ENCODE data around the gene RALGAPB. TPM values are rescaled to one million over a fixed set of nuclear protein-coding genes. Genes with fewer than 3 reads are reported as not detected.

Gene RALGAPB
- total RNA-seq, 1 donor from 2014 or later = 30.0 TPM

- intact Hi-C loops (cut with micrococcal nuclease) = no loop called here
- H3K27me3 Mint-ChIP-seq (ENCODE audit: low read depth) = peaks cover 57% of the 10 kb centered on the region
- H3K4me3 Mint-ChIP-seq (ENCODE audit: low read depth) = no peak overlapping the region
- no peak for DNase-seq (ENCODE audit: low spot score)
- no peak overlapping the region for H3K27ac Mint-ChIP-seq
- no peaks in the 10 kb centered on the region for H3K9me3 Mint-ChIP-seq
- no peaks in the 10 kb centered on the region for H3K36me3 Mint-ChIP-seq (ENCODE audit: low read depth)
- H3K4me1 Mint-ChIP-seq (ENCODE audit: low read depth) = peaks cover 5% of the 10 kb centered on the region
Measured at GRCh38 chr20:38604873-38605303, 132.2 kb downstream of the RALGAPB start.

- Mint-ChIP-seq H3K36me3 (ENCODE audit: low read depth) (no peaks in the 10 kb centered on the region), H3K27ac (no peak overlapping the region), H3K4me3 (ENCODE audit: low read depth) (no peak overlapping the region), H3K27me3 (ENCODE audit: low read depth) (peaks cover 44% of the 10 kb centered on the region), H3K4me1 (ENCODE audit: low read depth) (no peaks in the 10 kb centered on the region), H3K9me3 (no peaks in the 10 kb centered on the region)
- intact Hi-C loops (cut with micrococcal nuclease) = no loop called here
- DNase-seq (ENCODE audit: low spot score) = no peak
Measured at GRCh38 chr20:38607351-38607750, 134.7 kb downstream of the RALGAPB start.

DNA sequence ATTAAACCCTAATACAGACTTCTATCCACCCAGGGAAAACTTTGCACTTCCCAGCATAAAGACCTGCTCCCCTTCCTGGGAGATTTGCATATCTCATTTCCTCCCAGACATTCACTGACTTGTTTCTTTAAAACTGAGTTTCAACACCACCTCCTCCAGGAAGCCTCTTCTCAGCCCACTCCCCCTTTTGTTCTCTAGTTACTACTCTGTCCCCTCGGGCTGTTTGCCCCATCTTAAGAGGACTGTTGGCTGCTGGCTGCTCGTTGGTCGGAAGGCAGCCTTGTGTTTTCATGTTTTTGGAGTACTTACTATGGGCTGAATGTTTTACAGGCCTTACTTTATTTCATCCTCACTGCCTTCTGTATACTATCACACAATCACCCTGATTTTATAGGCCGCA is 135.5 kb downstream of the RALGAPB start:
- DNase-seq (ENCODE audit: low spot score) = no peak
- intact Hi-C loops (cut with micrococcal nuclease) = no loop called here
- Mint-ChIP-seq H3K4me3 (ENCODE audit: low read depth) (no peak overlapping the region), H3K27me3 (ENCODE audit: low read depth) (peaks cover 40% of the 10 kb centered on the region), H3K4me1 (ENCODE audit: low read depth) (no peaks in the 10 kb centered on the region), H3K36me3 (ENCODE audit: low read depth) (no peaks in the 10 kb centered on the region), H3K27ac (no peak overlapping the region), H3K9me3 (no peaks in the 10 kb centered on the region)

- no peak for DNase-seq (ENCODE audit: low spot score)
- H3K9me3 Mint-ChIP-seq = no peaks in the 10 kb centered on the region
- intact Hi-C loops (cut with micrococcal nuclease) = no loop called here
- H3K4me1 Mint-ChIP-seq (ENCODE audit: low read depth) = no peaks in the 10 kb centered on the region
- no peak overlapping the region for H3K27ac Mint-ChIP-seq
- H3K36me3 Mint-ChIP-seq (ENCODE audit: low read depth) = no peaks in the 10 kb centered on the region
- H3K27me3 Mint-ChIP-seq (ENCODE audit: low read depth) = peaks cover 30% of the 10 kb centered on the region
- no peak overlapping the region for H3K4me3 Mint-ChIP-seq (ENCODE audit: low read depth)
Measured at GRCh38 chr20:38609815-38610214, 137.2 kb downstream of the RALGAPB start.

GRCh38 chr20:38610521-38610920 is 137.9 kb downstream of the RALGAPB start:
- no peaks in the 10 kb centered on the region for H3K36me3 Mint-ChIP-seq (ENCODE audit: low read depth)
- H3K27me3 Mint-ChIP-seq (ENCODE audit: low read depth) = peaks cover 26% of the 10 kb centered on the region
- H3K4me3 Mint-ChIP-seq (ENCODE audit: low read depth) = no peak overlapping the region
- no peak for DNase-seq (ENCODE audit: low spot score)
- H3K4me1 Mint-ChIP-seq (ENCODE audit: low read depth) = no peaks in the 10 kb centered on the region
- no peaks in the 10 kb centered on the region for H3K9me3 Mint-ChIP-seq
- no peak overlapping the region for H3K27ac Mint-ChIP-seq
- intact Hi-C loops (cut with micrococcal nuclease) = no loop called here

GRCh38 chr20:38612751-38613515 is 140.3 kb downstream of the RALGAPB start:
- Mint-ChIP-seq H3K4me3 (ENCODE audit: low read depth) (no peak overlapping the region), H3K27me3 (ENCODE audit: low read depth) (peaks cover 11% of the 10 kb centered on the region), H3K36me3 (ENCODE audit: low read depth) (no peaks in the 10 kb centered on the region), H3K4me1 (ENCODE audit: low read depth) (no peaks in the 10 kb centered on the region), H3K9me3 (no peaks in the 10 kb centered on the region), H3K27ac (no peak overlapping the region)
- intact Hi-C loops (cut with micrococcal nuclease) = no loop called here
- no peak for DNase-seq (ENCODE audit: low spot score)

DNA sequence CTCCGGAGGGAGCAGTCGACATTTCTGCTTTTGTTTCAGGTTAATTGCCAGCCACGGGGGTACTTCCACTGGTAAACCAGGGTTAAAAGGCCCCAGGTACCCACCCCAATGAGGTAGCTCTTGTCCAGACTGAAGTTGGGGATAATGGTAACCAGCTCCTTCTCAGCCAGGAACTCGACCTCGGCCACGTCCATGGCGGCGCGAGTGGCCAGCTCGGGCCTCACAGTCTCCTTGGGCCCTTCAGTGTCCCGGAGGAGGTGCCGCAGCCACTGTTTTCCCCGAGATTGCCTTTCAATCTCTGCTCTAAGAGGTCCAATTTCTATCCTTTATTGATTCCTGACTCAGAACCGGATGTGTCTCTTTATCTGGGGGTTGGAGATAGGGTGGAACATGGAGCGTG is 142.6 kb downstream of the RALGAPB start:
- Mint-ChIP-seq H3K36me3 (ENCODE audit: low read depth) (no peaks in the 10 kb centered on the region), H3K4me3 (ENCODE audit: low read depth) (no peak overlapping the region), H3K9me3 (no peaks in the 10 kb centered on the region), H3K4me1 (ENCODE audit: low read depth) (no peaks in the 10 kb centered on the region), H3K27ac (no peak overlapping the region), H3K27me3 (ENCODE audit: low read depth) (peaks cover 10% of the 10 kb centered on the region)
- intact Hi-C loops (cut with micrococcal nuclease) = no loop called here
- DNase-seq (ENCODE audit: low spot score) = no peak

GRCh38 chr20:38616457-38616856 is 143.8 kb downstream of the RALGAPB start:
- no peaks in the 10 kb centered on the region for H3K36me3 Mint-ChIP-seq (ENCODE audit: low read depth)
- H3K27ac Mint-ChIP-seq = no peak overlapping the region
- intact Hi-C loops (cut with micrococcal nuclease) = no loop called here
- no peaks in the 10 kb centered on the region for H3K9me3 Mint-ChIP-seq
- no peaks in the 10 kb centered on the region for H3K4me1 Mint-ChIP-seq (ENCODE audit: low read depth)
- H3K27me3 Mint-ChIP-seq (ENCODE audit: low read depth) = peaks cover 16% of the 10 kb centered on the region
- DNase-seq (ENCODE audit: low spot score) = no peak
- no peak overlapping the region for H3K4me3 Mint-ChIP-seq (ENCODE audit: low read depth)

- H3K9me3 Mint-ChIP-seq = no peaks in the 10 kb centered on the region
- no peak overlapping the region for H3K27ac Mint-ChIP-seq
- peaks cover 16% of the 10 kb centered on the region for H3K27me3 Mint-ChIP-seq (ENCODE audit: low read depth)
- intact Hi-C loops (cut with micrococcal nuclease) = no loop called here
- no peak overlapping the region for H3K4me3 Mint-ChIP-seq (ENCODE audit: low read depth)
- DNase-seq (ENCODE audit: low spot score) = no peak
- no peaks in the 10 kb centered on the region for H3K4me1 Mint-ChIP-seq (ENCODE audit: low read depth)
- no peaks in the 10 kb centered on the region for H3K36me3 Mint-ChIP-seq (ENCODE audit: low read depth)
Measured at GRCh38 chr20:38617011-38617829, 144.6 kb downstream of the RALGAPB start.

DNA sequence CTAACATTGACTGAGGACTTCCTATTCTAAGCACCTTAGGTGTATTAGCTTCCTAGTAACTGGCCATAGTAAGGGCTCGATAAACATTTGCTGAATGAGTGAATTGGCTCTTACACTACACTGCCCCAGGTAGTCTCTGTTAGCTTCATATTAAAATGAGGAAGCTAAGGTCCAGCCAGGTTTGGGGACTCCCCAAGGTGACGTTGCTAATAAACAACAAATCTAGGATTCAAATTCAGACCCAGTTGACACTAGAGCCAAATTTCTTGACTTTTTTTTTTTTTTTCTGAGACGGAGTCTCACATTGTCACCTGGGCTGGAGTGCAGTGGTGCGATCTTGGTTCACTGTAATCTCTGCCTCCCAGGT is 145.2 kb downstream of the RALGAPB start:
- H3K27ac Mint-ChIP-seq = no peak overlapping the region
- no peaks in the 10 kb centered on the region for H3K9me3 Mint-ChIP-seq
- H3K4me1 Mint-ChIP-seq (ENCODE audit: low read depth) = no peaks in the 10 kb centered on the region
- no peak overlapping the region for H3K4me3 Mint-ChIP-seq (ENCODE audit: low read depth)
- intact Hi-C loops (cut with micrococcal nuclease) = no loop called here
- H3K27me3 Mint-ChIP-seq (ENCODE audit: low read depth) = peaks cover 12% of the 10 kb centered on the region
- H3K36me3 Mint-ChIP-seq (ENCODE audit: low read depth) = no peaks in the 10 kb centered on the region
- no peak for DNase-seq (ENCODE audit: low spot score)

- no peaks in the 10 kb centered on the region for H3K36me3 Mint-ChIP-seq (ENCODE audit: low read depth)
- H3K27ac Mint-ChIP-seq = no peak overlapping the region
- no peaks in the 10 kb centered on the region for H3K9me3 Mint-ChIP-seq
- peaks cover 13% of the 10 kb centered on the region for H3K27me3 Mint-ChIP-seq (ENCODE audit: low read depth)
- no peaks in the 10 kb centered on the region for H3K4me1 Mint-ChIP-seq (ENCODE audit: low read depth)
- H3K4me3 Mint-ChIP-seq (ENCODE audit: low read depth) = no peak overlapping the region
- intact Hi-C loops (cut with micrococcal nuclease) = no loop called here
- no peak for DNase-seq (ENCODE audit: low spot score)
Measured at GRCh38 chr20:38620441-38620840, 147.8 kb downstream of the RALGAPB start.

GRCh38 chr20:38623061-38623460 is 150.4 kb downstream of the RALGAPB start:
- H3K4me1 Mint-ChIP-seq (ENCODE audit: low read depth) = no peaks in the 10 kb centered on the region
- no peak overlapping the region for H3K4me3 Mint-ChIP-seq (ENCODE audit: low read depth)
- no peak overlapping the region for H3K27ac Mint-ChIP-seq
- intact Hi-C loops (cut with micrococcal nuclease) = no loop called here
- H3K27me3 Mint-ChIP-seq (ENCODE audit: low read depth) = peaks cover 13% of the 10 kb centered on the region
- DNase-seq (ENCODE audit: low spot score) = no peak
- H3K36me3 Mint-ChIP-seq (ENCODE audit: low read depth) = no peaks in the 10 kb centered on the region
- H3K9me3 Mint-ChIP-seq = no peaks in the 10 kb centered on the region

DNA sequence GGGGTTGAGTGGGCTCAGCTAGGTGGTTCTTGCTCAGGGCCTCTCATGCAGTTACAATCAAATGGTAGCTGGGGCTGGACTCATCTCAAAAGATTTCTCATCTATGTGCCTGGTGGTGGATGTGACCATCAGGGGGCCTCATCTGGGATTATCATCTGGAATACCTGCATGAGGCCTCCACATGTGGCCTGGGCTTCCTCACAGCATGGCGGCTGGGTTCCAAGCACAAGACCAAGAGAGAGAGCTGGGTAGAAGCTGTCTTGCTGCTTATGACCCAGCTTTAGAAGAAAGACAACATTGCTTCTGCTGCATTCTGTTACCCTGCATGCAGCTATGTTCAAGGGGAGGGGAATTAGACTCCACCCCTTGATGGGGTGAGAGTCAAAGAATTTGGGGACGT is 151.4 kb downstream of the RALGAPB start:
- Mint-ChIP-seq H3K36me3 (ENCODE audit: low read depth) (no peaks in the 10 kb centered on the region), H3K4me3 (ENCODE audit: low read depth) (no peak overlapping the region), H3K4me1 (ENCODE audit: low read depth) (no peaks in the 10 kb centered on the region), H3K9me3 (no peaks in the 10 kb centered on the region), H3K27me3 (ENCODE audit: low read depth) (peaks cover 11% of the 10 kb centered on the region), H3K27ac (no peak overlapping the region)
- intact Hi-C loops (cut with micrococcal nuclease) = no loop called here
- no peak for DNase-seq (ENCODE audit: low spot score)
